DOHH2 (cell line): ENCODE measurements around the gene SNX22.

Experiments used
- EZH2phosphoT487 ChIP-seq: fragments of 200-600 bp; sonication (generic); IDR thresholded peaks from 2 replicates; pipeline ENCODE4 v1.6.1; 2017; ENCODE audit warnings: borderline replicate concordance, mild to moderate bottlenecking, antibody characterized with exemption, low read length, moderate library complexity, mixed read lengths
- TF ChIP-seq, protein P1 (sequence below): fragments of 200-600 bp; sonication (generic); IDR thresholded peaks from one replicate; pipeline ENCODE4 v1.5.1; 2014; ENCODE audit warnings: antibody characterized with exemption, mild to moderate bottlenecking, low read depth, low read length; ENCODE audit not compliant: poor library complexity, severe bottlenecking

DNA sequence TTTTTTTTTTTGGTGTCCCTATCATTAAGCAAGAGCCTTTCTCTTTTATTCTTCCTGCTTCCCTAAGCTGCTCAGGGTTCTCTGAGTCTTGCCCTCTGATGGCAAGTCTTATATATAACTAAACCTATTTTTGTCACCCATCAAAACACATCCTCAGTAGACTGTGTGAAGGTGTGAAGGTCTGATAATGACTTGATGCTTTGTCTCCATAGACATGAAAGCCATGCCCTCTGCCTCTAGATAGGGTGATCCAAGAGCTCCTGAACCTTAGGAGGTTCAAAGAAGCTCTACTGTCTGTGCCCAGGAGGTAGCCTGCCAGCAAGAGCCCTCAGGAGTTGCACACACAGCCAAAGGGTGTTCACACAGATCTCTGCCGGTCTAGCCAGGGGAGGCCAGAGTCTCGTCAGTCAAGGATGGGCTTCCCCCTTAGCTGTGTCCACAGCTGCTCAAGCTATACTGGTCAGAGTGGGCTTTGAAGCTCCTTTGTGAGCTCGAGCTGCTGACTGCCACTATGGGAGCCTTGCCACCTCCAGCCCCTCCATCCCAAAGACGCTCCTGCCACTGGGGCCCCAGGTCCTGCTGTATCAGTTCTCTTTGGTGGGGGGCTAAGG lies 13.1 kb upstream of the SNX22 start:
- TF ChIP-seq, protein P1, sequence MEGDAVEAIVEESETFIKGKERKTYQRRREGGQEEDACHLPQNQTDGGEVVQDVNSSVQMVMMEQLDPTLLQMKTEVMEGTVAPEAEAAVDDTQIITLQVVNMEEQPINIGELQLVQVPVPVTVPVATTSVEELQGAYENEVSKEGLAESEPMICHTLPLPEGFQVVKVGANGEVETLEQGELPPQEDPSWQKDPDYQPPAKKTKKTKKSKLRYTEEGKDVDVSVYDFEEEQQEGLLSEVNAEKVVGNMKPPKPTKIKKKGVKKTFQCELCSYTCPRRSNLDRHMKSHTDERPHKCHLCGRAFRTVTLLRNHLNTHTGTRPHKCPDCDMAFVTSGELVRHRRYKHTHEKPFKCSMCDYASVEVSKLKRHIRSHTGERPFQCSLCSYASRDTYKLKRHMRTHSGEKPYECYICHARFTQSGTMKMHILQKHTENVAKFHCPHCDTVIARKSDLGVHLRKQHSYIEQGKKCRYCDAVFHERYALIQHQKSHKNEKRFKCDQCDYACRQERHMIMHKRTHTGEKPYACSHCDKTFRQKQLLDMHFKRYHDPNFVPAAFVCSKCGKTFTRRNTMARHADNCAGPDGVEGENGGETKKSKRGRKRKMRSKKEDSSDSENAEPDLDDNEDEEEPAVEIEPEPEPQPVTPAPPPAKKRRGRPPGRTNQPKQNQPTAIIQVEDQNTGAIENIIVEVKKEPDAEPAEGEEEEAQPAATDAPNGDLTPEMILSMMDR = no peak
- TF ChIP-seq EZH2phosphoT487 = no peak
